H1 (cell line): ENCODE results near the gene EPN2. TPM values are rescaled to one million over a fixed set of nuclear protein-coding genes. Genes with fewer than 3 reads are reported as not detected.

Experiments used
- E2F6 ChIP-seq: IDR thresholded peaks from 2 replicates; pipeline ENCODE4 v1.6.1; 2012; ENCODE audit warnings: inconsistent platforms
- polyA plus RNA-seq, 7 experiments: library from polyadenylated mRNA; depleted of rRNA in 3 of 7; stranded (reverse) in 5 of 7; unstranded in 2 of 7; fragments of >200 nt in 5 of 7; fragments of 200-250 nt in 2 of 7; gene quantifications; 1 replicate in 5 of 7; 2 replicates in 1 of 7; 4 replicates in 1 of 7; pipeline versions ENCODE4 v1.2.1 to v1.2.3, GENCODE V29; 2011 to 2013; ENCODE audit warnings: missing spikeins in 2 of 7, mixed read lengths in 2 of 7
- total RNA-seq: library from RNA; stranded (reverse); fragmentation: NEBNext Ultra II Directional; extraction: Animal tissue kit (Norgen Biotek cat#: 25700); gene quantifications from 2 replicates; pipeline ENCODE4 v1.2.1, GENCODE V29; 2021

Gene EPN2
- total and polyA plus RNA-seq, 2 of the 8 experiments (the other 6 are each of a cell fraction or from before 2014, with no cell fraction given), result 28.7 to 55.8 TPM

GRCh38 chr17:19343256-19343630 is 106.1 kb downstream of the EPN2 start (continued):
- no peak for TF ChIP-seq E2F6
